GM18858 (cell line): ENCODE data around the gene DEUP1.

Experiments used
- ATAC-seq: cut with Tn5 transposase; IDR thresholded peaks from one replicate; pipeline ENCODE4 v1.9.1; 2021; ENCODE audit not compliant: unreplicated experiment

Gene DEUP1

DNA sequence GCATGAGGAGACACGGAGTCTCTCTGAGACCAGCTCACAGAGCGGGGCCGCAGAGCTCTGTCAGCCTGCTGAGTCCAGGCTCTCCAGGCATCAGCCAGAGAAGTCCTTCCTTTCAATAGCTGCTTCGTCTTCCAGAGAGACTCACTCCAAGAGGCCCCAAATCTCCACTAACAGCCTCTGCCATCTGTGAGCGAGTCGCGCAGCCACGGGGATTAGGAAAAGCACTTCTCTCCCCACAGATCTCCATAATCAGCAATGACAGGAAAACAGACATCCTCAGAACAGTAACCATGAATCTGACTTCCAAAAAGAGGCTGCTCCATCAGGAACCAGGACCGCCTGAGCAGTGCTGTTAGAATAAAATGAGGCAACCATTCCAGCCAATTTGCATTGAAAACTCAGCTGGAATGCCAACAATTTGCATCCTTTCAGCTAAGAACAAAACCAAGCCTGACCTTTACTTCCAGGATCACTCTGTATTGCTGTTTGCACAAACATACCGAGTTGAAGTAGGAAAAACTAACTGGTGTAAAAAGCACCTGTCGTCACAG, 147.2 kb downstream of the DEUP1 start:
- no peak for ATAC-seq

- no peak for ATAC-seq
Measured at GRCh38 chr11:93478841-93479240, 148.3 kb downstream of the DEUP1 start.

DNA sequence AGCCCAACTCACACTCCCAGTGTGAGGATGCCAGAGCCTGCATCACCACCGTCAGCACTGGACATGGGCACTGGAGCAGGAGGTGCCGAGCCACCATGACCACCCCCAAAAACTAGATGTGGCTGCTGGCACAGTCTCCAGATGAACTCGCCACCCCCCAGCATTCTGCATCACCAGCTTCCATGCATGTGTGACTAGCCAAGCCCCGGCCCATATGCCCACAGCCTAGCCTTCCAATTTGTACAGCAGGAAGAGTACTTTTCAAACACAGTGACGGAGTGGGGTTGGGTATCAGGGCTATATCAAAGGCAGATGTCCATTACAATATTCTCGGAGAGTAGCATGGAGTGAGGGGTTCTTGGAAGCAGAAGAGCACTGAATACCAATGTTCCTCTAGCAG, 149.7 kb downstream of the DEUP1 start:
- no peak for ATAC-seq

DNA sequence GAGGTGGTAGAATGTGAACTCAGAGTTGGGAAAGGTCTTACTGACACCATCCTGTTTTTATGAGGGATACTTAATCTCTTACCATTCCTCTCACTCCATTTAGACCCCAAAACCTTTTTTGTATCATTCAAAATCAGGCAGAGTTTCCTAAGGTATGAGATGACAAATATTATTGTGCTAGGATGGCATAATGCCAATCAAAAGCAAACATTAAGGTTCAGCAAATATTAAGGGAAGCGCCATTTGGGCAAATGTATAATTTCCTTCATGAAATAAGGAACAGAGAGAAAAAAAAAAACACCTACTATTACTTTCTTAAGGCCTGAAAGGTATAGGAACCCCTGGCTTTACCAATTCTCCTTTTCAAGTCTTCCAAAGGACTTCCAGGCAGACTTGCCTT, 150.2 kb downstream of the DEUP1 start:
- no peak for ATAC-seq

DNA sequence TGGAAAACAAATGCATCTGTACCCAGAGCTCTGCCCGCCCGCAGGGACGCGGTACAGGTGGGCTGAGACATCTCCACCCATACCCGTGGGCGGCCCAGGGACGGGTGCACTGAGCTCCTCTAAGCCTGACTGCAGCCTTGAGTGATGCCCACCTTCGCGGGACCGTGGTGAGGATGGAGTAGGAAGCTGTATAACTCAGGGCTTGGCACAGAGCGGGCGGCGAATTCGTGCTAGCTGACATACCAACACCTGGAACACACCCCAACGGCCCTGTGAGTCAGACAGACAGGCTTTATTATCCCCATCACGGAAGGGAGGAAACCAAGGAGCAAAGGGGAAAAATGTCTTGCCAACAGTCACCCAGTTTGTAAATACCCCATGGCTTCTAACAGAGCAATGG, 150.7 kb downstream of the DEUP1 start:
- ATAC-seq, result no peak

- ATAC-seq, result no peak
Measured at GRCh38 chr11:93481696-93482095, 151.2 kb downstream of the DEUP1 start.

GRCh38 chr11:93482556-93482955, 152.0 kb downstream of the DEUP1 start:
- no peak for ATAC-seq

DNA sequence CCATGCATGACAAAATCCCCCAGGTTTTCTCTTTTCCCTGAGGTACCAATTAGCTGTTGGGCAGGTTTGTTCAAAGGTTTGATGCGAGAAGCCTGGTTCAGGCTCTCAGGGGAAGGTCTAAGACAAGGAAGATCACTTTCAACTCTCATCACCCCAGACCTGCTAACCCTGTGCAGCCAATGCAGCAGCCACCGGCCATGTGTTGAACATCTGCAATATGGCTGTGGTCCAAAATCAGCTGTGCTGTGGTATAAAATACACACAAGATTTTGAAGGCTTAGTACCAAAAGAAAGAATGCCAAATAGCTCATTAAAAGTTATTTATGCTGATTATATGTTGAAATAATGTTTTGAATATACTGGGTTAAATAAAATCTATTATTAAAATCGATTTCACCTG, 154.2 kb downstream of the DEUP1 start:
- no peak for ATAC-seq

GRCh38 chr11:93485983-93486382, 155.4 kb downstream of the DEUP1 start:
- ATAC-seq, result no peak

DNA sequence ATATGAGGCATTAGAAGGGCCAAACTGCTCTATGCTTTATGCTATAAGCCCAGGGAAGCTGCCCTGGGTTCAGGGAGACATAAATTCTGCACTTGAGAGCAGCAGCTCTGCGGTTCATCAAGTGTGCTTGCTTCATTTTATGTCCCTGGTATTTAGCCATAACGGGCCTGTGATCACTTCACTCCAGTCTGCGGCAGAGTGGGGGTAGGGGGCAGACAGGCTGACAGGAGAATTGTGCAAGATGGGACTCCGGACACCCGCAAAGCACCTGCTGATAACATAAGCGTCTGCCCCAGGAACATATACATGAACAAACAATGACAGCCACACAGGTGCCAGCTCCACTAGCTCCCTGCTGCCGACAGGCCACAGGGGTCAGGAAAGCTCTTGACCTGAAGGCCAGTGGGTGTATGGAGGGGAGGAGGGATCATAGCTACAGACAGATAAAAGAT, 156.5 kb downstream of the DEUP1 start:
- ATAC-seq, result no peak
